COR-L47 (cell line): ENCODE results near the gene ADAM23.

Experiments
- DNase-seq: peaks from one replicate; lab custom pipeline; 2025; lab: John Stamatoyannopoulos, UW

The ADAM23 gene

GRCh38 chr2:206569470-206569869 lies 126.1 kb downstream of the ADAM23 start:
- DNase-seq: no peak

GRCh38 chr2:206570199-206570598 lies 126.9 kb downstream of the ADAM23 start:
- DNase-seq: no peak

- DNase-seq: no peak
Measured at GRCh38 chr2:206572725-206573124, 129.4 kb downstream of the ADAM23 start.

- DNase-seq: no peak
Measured at GRCh38 chr2:206573793-206574192, 130.5 kb downstream of the ADAM23 start.

GRCh38 chr2:206584323-206585116 lies 141.2 kb downstream of the ADAM23 start:
- no peak for DNase-seq

- DNase-seq: no peak
Measured at GRCh38 chr2:206585335-206585734, 142.0 kb downstream of the ADAM23 start.

GRCh38 chr2:206586609-206587008 lies 143.3 kb downstream of the ADAM23 start:
- DNase-seq: no peak

- no peak for DNase-seq
Measured at GRCh38 chr2:206597717-206598218, 154.4 kb downstream of the ADAM23 start.

- no peak for DNase-seq
Measured at GRCh38 chr2:206603243-206603642, 159.9 kb downstream of the ADAM23 start.

GRCh38 chr2:206610451-206610850 lies 167.1 kb downstream of the ADAM23 start:
- no peak for DNase-seq

- DNase-seq: no peak
Measured at GRCh38 chr2:206611191-206611590, 167.9 kb downstream of the ADAM23 start.

- no peak for DNase-seq
Measured at GRCh38 chr2:206611736-206612135, 168.4 kb downstream of the ADAM23 start.

- no peak for DNase-seq
Measured at GRCh38 chr2:206614811-206615210, 171.5 kb downstream of the ADAM23 start.

GRCh38 chr2:206615417-206616089 lies 172.2 kb downstream of the ADAM23 start:
- no peak for DNase-seq

GRCh38 chr2:206616151-206616550 lies 172.8 kb downstream of the ADAM23 start:
- DNase-seq: no peak

- DNase-seq: no peak
Measured at GRCh38 chr2:206619011-206619410, 175.7 kb downstream of the ADAM23 start.

GRCh38 chr2:206626108-206626507 lies 182.8 kb downstream of the ADAM23 start:
- DNase-seq: no peak

GRCh38 chr2:206627632-206628031 lies 184.3 kb downstream of the ADAM23 start:
- no peak for DNase-seq

GRCh38 chr2:206631340-206631739 lies 188.0 kb downstream of the ADAM23 start:
- no peak for DNase-seq

GRCh38 chr2:206635015-206635414 lies 191.7 kb downstream of the ADAM23 start:
- no peak for DNase-seq

- no peak for DNase-seq
Measured at GRCh38 chr2:206639636-206640035, 196.3 kb downstream of the ADAM23 start.

- DNase-seq: no peak
Measured at GRCh38 chr2:206641226-206641625, 197.9 kb downstream of the ADAM23 start.
